Tibial nerve (tissue), 4 donors: ENCODE data around the gene CCP110. TPM values are rescaled to one million over a fixed set of nuclear protein-coding genes. Genes with fewer than 3 reads are reported as not detected.
A peak's percentile ranks its signal among the peaks of the same experiment; 100 is the strongest.

Source experiments
- DNase-seq, 2 donors: peaks; one replicate each; pipeline ENCODE4 v3.0.0-alpha.2; 2019; ENCODE audit warnings: low spot score in 2 of 2
- H3K27ac ChIP-seq, 4 donors: fragments of 200-600 bp; sonication (generic) in 3 of 4; one replicate each; pipeline ENCODE4 v1.5.1; 2017 to 2019; ENCODE audit warnings: mild to moderate bottlenecking in 1 of 4
- H3K27me3 ChIP-seq, 2 donors: fragments of 200-600 bp; sonication (generic) in 1 of 2; one replicate each; pipeline versions ENCODE4 v1.5.1 to v1.6.0; 2017 to 2019
- H3K36me3 ChIP-seq, 3 donors: fragments of 200-600 bp; sonication (generic); one replicate each; pipeline ENCODE4 v1.5.1; 2018 to 2019
- H3K4me1 ChIP-seq, 4 donors: fragments of 200-600 bp; sonication (generic) in 3 of 4; one replicate each; pipeline ENCODE4 v1.5.1; 2017 to 2019
- H3K4me3 ChIP-seq, 4 donors: fragments of 200-600 bp; sonication (generic) in 3 of 4; one replicate each; pipeline ENCODE4 v1.5.1; 2017 to 2019; ENCODE audit warnings: mild to moderate bottlenecking in 1 of 4, moderate library complexity in 1 of 4
- H3K9me3 ChIP-seq, 4 donors: fragments of 200-600 bp; sonication (generic) in 3 of 4; one replicate each; pipeline ENCODE4 v1.5.1; 2017 to 2019
- EP300 ChIP-seq, 2 donors: sonication (generic); formaldehyde crosslinking; IDR thresholded peaks; one replicate each; pipeline ENCODE4 v1.6.1; 2017; ENCODE audit warnings: antibody characterized with exemption in 2 of 2, mild to moderate bottlenecking in 1 of 2
- POLR2A ChIP-seq, 2 donors: fragments of 450-650 bp; IDR thresholded peaks; one replicate each; pipeline ENCODE4 v1.6.1; 2017; ENCODE audit warnings: antibody characterized with exemption in 2 of 2, mild to moderate bottlenecking in 2 of 2, moderate library complexity in 2 of 2
- WGBS, 2 donors: methylation state at CpG; one replicate each; pipeline ENCODE4 v1.1.5; 2018; 5-methylcytosine and 5-hydroxymethylcytosine counted together
- total RNA-seq, 4 donors: library from RNA; depleted of rRNA; stranded (reverse); fragments of >200 nt; gene quantifications; one replicate each; pipeline ENCODE4 v1.1.0, GENCODE V29; 2016
- TF ChIP-seq, protein P1 (sequence below), 5 experiments: fragments of 200-600 bp in 3 of 5; fragments of 450-650 bp in 2 of 5; sonication (generic) in 3 of 5; IDR thresholded peaks; one replicate each; pipeline ENCODE4 v1.5.1; 2016 to 2019; ENCODE audit warnings: antibody characterized with exemption in 5 of 5, mild to moderate bottlenecking in 3 of 5, moderate library complexity in 2 of 5

CCP110 gene
- total RNA-seq, 4 donors from 2014 or later: 24.9 to 33.9 (median 27.2) TPM

- DNase-seq: no peak
- peaks cover 0 to 72% (median 8%) of the 10 kb centered on the region in 3 donors for H3K36me3 ChIP-seq
- no peak overlapping the region for H3K4me3 ChIP-seq
- H3K27ac ChIP-seq: no peak overlapping the region
- peaks cover 0 to 36% (median 4%) of the 10 kb centered on the region in 4 donors for H3K4me1 ChIP-seq
- TF ChIP-seq, protein P1, sequence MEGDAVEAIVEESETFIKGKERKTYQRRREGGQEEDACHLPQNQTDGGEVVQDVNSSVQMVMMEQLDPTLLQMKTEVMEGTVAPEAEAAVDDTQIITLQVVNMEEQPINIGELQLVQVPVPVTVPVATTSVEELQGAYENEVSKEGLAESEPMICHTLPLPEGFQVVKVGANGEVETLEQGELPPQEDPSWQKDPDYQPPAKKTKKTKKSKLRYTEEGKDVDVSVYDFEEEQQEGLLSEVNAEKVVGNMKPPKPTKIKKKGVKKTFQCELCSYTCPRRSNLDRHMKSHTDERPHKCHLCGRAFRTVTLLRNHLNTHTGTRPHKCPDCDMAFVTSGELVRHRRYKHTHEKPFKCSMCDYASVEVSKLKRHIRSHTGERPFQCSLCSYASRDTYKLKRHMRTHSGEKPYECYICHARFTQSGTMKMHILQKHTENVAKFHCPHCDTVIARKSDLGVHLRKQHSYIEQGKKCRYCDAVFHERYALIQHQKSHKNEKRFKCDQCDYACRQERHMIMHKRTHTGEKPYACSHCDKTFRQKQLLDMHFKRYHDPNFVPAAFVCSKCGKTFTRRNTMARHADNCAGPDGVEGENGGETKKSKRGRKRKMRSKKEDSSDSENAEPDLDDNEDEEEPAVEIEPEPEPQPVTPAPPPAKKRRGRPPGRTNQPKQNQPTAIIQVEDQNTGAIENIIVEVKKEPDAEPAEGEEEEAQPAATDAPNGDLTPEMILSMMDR (IDR thresholded peaks at IDR 0.05): no peak
- TF ChIP-seq EP300 (IDR thresholded peaks at IDR 0.05) (no peak), POLR2A (IDR thresholded peaks at IDR 0.05) (no peak)
- H3K27me3 ChIP-seq: no peaks in the 10 kb centered on the region
- no peaks in the 10 kb centered on the region for H3K9me3 ChIP-seq
- WGBS, 2 donors: 91% methylated on average over 4 of the region's 4 CpGs
Observed at GRCh38 chr16:19506965-19507364, 16.8 kb upstream of the CCP110 start.

DNA sequence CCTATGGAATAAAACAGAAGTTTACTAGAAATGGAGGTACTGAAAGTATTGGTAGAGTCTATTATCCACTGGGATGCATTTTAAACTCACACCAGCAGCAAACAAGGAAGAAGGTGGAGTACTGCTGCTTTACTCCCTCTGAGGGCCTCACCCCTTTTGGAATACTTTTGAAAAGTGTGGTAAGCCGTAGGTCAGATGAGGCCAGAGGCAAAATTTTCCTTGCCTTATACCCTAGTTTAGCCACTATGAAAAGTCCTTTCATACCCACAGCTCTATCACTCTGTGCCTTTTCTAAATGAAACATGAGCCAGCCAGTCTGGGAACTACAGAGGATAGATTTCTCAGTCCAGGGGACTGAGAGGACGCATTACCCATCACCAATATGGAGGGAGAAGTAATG lies 15.9 kb upstream of the CCP110 start:
- TF ChIP-seq EP300 (IDR thresholded peaks at IDR 0.05) (no peak), POLR2A (IDR thresholded peaks at IDR 0.05) (no peak)
- TF ChIP-seq, protein P1 (IDR thresholded peaks at IDR 0.05): no peak
- peak overlapping the region in 2 of 4 donors; percentile 22 to 43 for H3K27ac ChIP-seq
- no peak for DNase-seq
- H3K4me3 ChIP-seq: no peak overlapping the region
- H3K27me3 ChIP-seq: no peaks in the 10 kb centered on the region
- peaks cover 0 to 36% (median 4%) of the 10 kb centered on the region in 4 donors for H3K4me1 ChIP-seq
- no peaks in the 10 kb centered on the region for H3K9me3 ChIP-seq
- WGBS, 2 donors: 83 to 89% methylated on average over 2 of the region's 2 CpGs
- peaks cover 0 to 66% (median 8%) of the 10 kb centered on the region in 3 donors for H3K36me3 ChIP-seq

DNA sequence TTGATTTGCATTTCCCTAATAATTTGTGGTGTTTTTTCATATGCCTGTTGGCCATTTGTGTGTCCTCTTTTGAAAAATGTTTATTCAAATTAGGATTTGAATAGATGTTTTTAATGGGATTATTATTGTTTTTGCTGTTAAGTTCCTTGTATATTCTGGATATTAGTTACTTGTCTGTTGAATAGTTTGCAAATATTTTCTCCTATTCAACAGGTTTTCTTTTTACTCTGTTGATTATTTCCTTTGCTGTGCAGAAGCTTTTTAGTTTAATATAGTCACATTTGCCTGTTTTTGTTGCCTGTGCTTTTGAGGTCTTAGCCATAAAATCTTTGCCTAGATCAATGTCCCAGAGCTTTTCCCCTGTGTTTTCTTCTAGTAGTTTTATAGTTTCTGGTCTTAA lies 11.4 kb upstream of the CCP110 start:
- Histone ChIP-seq H3K4me1 (peaks cover 0 to 29% (median 0%) of the 10 kb centered on the region in 4 donors), H3K27me3 (no peaks in the 10 kb centered on the region), H3K27ac (no peak overlapping the region), H3K36me3 (peaks cover 0 to 71% (median 0%) of the 10 kb centered on the region in 3 donors), H3K9me3 (no peaks in the 10 kb centered on the region), H3K4me3 (no peak overlapping the region)
- DNase-seq: no peak
- TF ChIP-seq EP300 (IDR thresholded peaks at IDR 0.05): no peak
- TF ChIP-seq POLR2A (IDR thresholded peaks at IDR 0.05): no peak
- TF ChIP-seq, protein P1 (IDR thresholded peaks at IDR 0.05): no peak

DNA sequence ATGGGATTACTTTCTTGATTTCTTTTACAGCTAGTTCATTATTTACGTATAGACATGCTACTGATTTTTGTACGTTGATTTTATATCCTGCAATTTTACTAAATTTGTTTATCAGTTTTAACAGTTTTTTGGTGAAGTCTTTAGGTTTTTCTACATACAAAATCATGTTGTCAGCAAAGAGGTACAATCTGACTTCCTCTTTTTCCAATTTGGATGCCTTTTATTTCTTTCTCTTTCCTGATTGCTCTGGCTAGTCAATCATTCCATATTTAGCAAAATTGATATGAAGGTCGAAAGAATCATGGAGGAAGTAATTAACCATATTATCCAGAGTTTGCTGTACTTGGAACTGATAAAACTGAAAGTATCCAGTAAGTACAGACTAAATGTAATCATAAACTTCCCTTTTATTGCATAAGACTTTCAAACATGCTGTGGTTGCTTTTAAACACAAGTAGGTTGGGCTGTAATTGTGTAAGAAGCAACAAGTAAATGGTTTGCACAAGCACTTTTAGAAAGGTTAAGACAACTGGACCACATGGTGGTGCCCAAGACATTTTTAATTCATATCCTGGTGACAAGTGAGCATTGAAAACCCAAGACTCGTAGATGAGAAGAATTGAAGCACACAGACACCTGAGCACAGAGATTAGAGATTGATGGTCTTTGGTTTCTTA lies 10.2 kb upstream of the CCP110 start:
- 87% methylated on average over 4 of the region's 4 CpGs for WGBS, 2 donors

GRCh38 chr16:19515757-19516156 lies 8.0 kb upstream of the CCP110 start:
- Histone ChIP-seq H3K27ac (peak overlapping the region in 2 of 4 donors; percentile 24 to 32), H3K36me3 (peaks cover 0 to 43% (median 0%) of the 10 kb centered on the region in 3 donors), H3K4me3 (no peak overlapping the region), H3K27me3 (no peaks in the 10 kb centered on the region), H3K4me1 (peaks cover 0 to 52% (median 10%) of the 10 kb centered on the region in 4 donors), H3K9me3 (no peaks in the 10 kb centered on the region)
- no peak for TF ChIP-seq POLR2A (IDR thresholded peaks at IDR 0.05)
- no peak for TF ChIP-seq EP300 (IDR thresholded peaks at IDR 0.05)
- TF ChIP-seq, protein P1 (IDR thresholded peaks at IDR 0.05): no peak
- DNase-seq: no peak
- WGBS, 2 donors: 90% methylated on average over 2 of the region's 2 CpGs

More for the DNA sequence above, 10.2 kb upstream of the CCP110 start:
- no peak overlapping the region for H3K27ac ChIP-seq
- no peak for DNase-seq
- TF ChIP-seq EP300 (IDR thresholded peaks at IDR 0.05): peak in 1 of 2 donors; percentile 55
- TF ChIP-seq, protein P1 (IDR thresholded peaks at IDR 0.05): no peak
- TF ChIP-seq POLR2A (IDR thresholded peaks at IDR 0.05): no peak
- H3K4me3 ChIP-seq: no peak overlapping the region
- no peaks in the 10 kb centered on the region for H3K9me3 ChIP-seq
- no peaks in the 10 kb centered on the region for H3K27me3 ChIP-seq
- peaks cover 0 to 35% (median 0%) of the 10 kb centered on the region in 4 donors for H3K4me1 ChIP-seq
- H3K36me3 ChIP-seq: peaks cover 0 to 63% (median 0%) of the 10 kb centered on the region in 3 donors
